HG02938 (cell line): Measurements from ENCODE around the gene NEUROG2.
"Not testable (repeated sequence)": the region's sequence is repeated elsewhere in the genome, so short reads cannot be mapped to it uniquely, and the experiment has no call there.

ENCODE experiments used
- ATAC-seq: cut with Tn5 transposase; IDR thresholded peaks from one replicate; pipeline ENCODE4 v1.9.1; 2021; ENCODE audit warnings: mild to moderate bottlenecking, moderate library complexity; ENCODE audit not compliant: unreplicated experiment

Gene NEUROG2

GRCh38 chr4:112516066-112516470 is at the start of gene NEUROG2:
TSS of gene NEUROG2 (minus strand) at chr4:112516180. CDS start at chr4:112515475, 705 bp downstream.
- no peak for ATAC-seq

- no peak for ATAC-seq
Measured at GRCh38 chr4:112564706-112565270, 48.8 kb upstream of the NEUROG2 start.

GRCh38 chr4:112563431-112564200 is 47.6 kb upstream of the NEUROG2 start:
- ATAC-seq, result peak; percentile 58

- no peak for ATAC-seq
Measured at GRCh38 chr4:112562254-112562879, 46.4 kb upstream of the NEUROG2 start.

- peak; percentile 69 for ATAC-seq
Measured at GRCh38 chr4:112560084-112560483, 44.1 kb upstream of the NEUROG2 start.

GRCh38 chr4:112559053-112559452 is 43.1 kb upstream of the NEUROG2 start:
- ATAC-seq, result no peak

- no peak for ATAC-seq
Measured at GRCh38 chr4:112557676-112558411, 41.9 kb upstream of the NEUROG2 start.

- ATAC-seq, result not testable (repeated sequence)
Measured at GRCh38 chr4:112554271-112554670, 38.3 kb upstream of the NEUROG2 start.

GRCh38 chr4:112552668-112553067 is 36.7 kb upstream of the NEUROG2 start:
- no peak for ATAC-seq

GRCh38 chr4:112550728-112551127 is 34.7 kb upstream of the NEUROG2 start:
- no peak for ATAC-seq

GRCh38 chr4:112546476-112546875 is 30.5 kb upstream of the NEUROG2 start:
- no peak for ATAC-seq

- ATAC-seq, result no peak
Measured at GRCh38 chr4:112545346-112545745, 29.4 kb upstream of the NEUROG2 start.

- ATAC-seq, result no peak
Measured at GRCh38 chr4:112540695-112541094, 24.7 kb upstream of the NEUROG2 start.

GRCh38 chr4:112536123-112536522 is 20.1 kb upstream of the NEUROG2 start:
- no peak for ATAC-seq

GRCh38 chr4:112532267-112532666 is 16.3 kb upstream of the NEUROG2 start:
- ATAC-seq, result no peak

GRCh38 chr4:112531146-112531545 is 15.2 kb upstream of the NEUROG2 start:
- ATAC-seq, result no peak

- ATAC-seq, result no peak
Measured at GRCh38 chr4:112526061-112526460, 10.1 kb upstream of the NEUROG2 start.

GRCh38 chr4:112523764-112524505 is 8.0 kb upstream of the NEUROG2 start:
- ATAC-seq, result peak; percentile 54

GRCh38 chr4:112523008-112523721 is 7.2 kb upstream of the NEUROG2 start:
- ATAC-seq, result peak; percentile 20

- ATAC-seq, result not testable (repeated sequence)
Measured at GRCh38 chr4:112522431-112522830, 6.5 kb upstream of the NEUROG2 start.
